NCI-H2227 (cell line): ENCODE data around the gene DOCK10.

Source experiments
- DNase-seq: peaks from one replicate; lab custom pipeline; 2025; ENCODE audit not compliant: unreplicated experiment; lab: John Stamatoyannopoulos, UW

Gene DOCK10

GRCh38 chr2:224885291-224885690, 157.0 kb downstream of the DOCK10 start:
- DNase-seq: no peak

DNA sequence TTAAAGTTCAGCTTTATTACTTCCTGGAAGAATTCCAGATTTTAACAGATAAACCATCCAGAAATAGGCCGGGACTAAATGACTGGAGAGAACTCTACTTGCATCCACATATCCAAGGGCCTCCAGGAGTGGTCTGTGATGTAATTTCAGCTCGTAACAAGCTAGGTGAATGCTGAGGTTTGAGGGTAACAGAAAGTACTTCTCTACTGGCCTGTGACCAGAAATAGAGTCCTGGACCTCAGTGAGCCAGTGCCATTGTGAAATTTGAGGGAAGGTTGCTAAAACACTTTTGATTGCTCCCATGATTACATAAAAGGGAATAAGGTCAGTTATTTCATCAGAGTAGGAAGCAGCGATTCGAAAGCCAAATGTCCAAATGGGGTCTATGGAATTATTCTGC, 158.1 kb downstream of the DOCK10 start:
- no peak for DNase-seq

- no peak for DNase-seq
These were observed 158.6 kb downstream of the DOCK10 start for GRCh38 chr2:224883700-224884099.

DNA sequence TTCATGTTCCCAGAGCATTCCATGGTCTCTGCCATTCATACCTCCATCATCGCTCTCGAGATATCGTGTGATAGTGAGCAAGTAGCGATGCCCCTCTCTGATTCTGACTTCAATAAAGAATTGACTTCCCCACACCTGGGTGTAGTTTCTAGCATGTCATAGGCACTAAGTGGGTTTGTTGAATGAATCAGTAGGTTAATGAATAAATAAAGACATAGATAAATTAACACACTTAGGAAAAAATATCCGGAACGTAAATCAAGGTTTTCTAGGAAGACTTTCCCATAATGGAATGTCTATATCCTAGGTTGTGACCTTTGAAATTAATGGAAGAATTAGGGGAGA, 159.1 kb downstream of the DOCK10 start:
- no peak for DNase-seq

DNA sequence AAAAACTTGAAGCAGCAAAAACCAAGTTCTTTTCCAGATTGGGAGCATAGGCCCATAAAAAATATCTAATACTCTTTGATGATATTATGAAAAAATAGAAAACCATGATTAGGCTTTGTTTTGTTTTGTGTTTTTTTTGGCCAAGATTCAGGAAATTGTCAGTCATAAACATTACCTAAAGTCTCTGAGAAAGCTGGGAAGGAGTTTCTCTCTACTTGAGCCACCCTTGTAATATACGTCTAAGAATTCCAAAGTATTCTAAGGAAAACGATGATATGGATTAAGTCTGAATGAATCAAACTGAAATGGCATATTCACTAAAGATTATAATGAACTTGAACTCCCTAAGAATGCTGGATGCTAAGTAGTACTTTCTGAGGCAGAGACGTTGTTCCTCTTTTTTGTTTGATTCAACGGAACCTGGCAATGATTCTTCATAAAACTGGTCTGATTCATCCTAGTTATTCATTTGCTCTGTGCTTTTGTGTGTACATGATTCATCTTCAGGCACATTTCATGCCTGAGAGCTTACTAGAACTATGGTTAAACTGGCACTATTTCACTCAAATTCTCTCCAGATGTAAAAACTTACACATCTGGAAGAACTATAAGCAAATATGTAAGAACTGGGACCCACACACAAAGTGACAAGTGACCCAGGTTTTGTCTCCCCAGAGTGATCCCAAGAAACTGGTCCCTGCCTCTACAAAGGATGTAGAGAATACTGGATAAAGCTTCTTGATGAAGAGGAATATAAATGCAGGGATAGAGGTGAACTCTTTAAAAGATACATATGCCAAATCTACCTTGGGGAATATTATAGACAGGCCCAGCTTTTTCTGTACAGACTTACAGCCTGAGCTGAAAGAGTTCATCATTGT, 159.7 kb downstream of the DOCK10 start:
- no peak for DNase-seq

DNA sequence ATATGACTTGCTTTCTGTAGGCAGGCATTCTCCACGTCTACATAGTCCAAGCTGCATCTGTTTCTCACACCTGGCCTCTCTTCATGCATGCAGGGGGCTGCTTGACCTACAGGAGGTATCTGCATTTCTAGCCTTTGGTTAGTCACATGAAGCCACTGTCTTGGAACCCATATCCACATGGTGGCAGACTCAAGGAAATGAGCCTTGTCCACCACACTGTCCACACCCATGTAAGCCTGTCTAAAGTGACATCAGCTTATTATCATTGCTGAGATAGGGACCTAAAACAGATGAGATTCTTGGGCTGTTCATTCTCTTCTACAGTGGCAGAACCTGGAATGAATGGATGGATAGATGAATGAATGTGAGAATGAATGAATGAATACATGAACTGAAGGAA, 160.4 kb downstream of the DOCK10 start:
- no peak for DNase-seq

DNA sequence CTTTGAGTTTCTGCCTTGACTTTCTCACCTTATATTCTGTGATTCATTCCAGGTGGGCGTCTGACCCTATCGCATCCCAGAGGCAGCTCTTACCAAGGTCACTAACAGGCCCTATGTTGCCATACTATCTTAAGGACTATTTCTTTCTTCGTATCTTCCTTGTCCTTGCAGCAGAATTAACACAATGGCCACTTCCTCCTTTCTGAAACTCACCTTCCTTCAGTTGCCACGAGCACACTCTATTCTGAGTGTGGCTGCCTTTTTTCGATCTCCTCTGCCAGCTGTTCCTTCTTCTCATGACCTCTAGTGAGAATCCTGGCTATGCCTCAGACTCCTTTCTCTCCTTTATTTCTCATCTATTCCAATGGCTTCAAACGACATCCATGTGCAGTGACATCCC, 165.7 kb downstream of the DOCK10 start:
- DNase-seq: no peak

GRCh38 chr2:224875841-224876240, 166.4 kb downstream of the DOCK10 start:
- DNase-seq: no peak

GRCh38 chr2:224875153-224875552, 167.1 kb downstream of the DOCK10 start:
- DNase-seq: no peak

GRCh38 chr2:224871813-224872212, 170.5 kb downstream of the DOCK10 start:
- DNase-seq: no peak

DNA sequence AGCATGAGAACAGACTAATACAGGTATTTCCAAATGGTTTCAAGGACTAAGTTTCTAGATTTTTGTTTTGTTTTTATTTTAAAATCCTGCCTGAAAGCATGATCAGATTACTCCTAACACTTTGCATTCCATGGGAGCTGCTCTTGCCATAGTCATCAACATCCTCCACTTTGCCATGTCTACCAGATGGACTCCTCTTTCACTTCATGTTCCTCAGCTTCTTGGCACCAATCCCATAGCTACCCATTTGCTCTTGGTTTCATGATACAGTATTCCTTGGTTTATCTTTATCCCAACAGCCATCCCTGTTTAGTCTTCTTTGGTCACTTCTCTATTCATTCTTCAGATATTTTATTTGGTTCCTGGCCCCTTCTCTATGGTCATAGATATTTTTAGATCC, 171.9 kb downstream of the DOCK10 start:
- no peak for DNase-seq

DNA sequence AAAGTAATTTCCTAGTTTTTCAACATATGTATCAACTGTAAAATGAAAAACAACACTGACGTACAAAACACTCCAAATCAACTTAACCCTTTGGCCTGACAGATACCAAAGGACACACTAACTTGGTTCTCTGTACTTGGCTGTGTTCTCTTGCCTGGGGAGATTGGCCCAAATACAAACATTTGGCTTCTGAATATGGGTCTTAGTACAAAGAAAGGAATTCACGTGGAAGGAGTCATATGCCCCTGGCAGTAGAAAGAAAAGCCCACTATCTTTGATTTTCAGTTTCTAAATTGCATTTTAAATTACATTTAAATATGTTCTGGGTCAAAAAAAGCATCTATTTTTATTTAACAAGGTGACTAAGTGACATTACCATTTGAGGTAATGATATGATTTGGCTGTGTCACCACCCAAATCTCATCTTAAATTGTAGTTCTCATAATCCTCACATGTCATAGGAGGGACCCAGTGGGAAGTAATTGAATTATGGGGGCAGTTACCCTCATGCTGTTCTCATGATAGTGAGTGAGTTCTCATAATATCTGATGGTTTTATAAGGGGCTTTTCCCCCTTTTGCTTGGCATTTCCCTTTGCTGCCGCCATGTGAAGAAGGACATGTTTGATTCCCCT, 172.6 kb downstream of the DOCK10 start:
- no peak for DNase-seq

GRCh38 chr2:224865016-224865415, 177.3 kb downstream of the DOCK10 start:
- DNase-seq: no peak

DNA sequence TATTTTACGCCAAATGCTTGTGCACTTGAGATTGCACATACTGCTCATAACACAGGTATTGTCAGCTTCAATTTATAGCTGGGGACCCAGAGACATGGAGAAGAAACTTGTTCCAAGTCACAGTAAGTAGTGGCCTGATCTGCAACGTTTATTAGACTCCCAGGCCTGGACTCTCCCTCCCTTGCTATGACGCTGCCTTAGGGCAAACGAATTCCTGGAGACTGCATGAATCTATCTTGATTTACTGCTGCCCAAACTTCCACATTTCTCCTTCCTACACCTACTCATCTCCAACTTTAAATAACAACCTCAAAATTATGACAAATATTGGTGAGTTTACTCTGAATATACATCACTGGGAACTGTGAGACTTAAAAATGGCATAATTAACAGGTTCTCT, 181.0 kb downstream of the DOCK10 start:
- no peak for DNase-seq

DNA sequence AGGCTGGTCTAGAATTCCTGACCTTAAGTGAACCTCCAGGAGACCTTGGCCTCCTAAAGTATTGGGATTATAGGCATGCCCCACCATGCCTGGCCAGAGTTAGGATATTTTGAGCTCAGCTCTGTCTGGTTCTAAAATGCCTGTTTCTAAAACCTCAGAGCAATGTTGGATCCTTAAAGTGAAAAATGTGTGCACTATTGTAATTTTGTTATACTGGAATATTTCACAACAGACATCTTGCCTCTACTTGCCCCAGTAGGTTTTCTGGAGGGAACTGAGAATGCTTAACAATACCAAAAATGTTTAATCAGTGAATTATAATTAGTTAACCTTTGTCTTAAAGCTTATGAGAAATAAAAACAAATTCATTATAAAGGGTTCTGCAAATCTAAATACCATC, 181.5 kb downstream of the DOCK10 start:
- no peak for DNase-seq

DNA sequence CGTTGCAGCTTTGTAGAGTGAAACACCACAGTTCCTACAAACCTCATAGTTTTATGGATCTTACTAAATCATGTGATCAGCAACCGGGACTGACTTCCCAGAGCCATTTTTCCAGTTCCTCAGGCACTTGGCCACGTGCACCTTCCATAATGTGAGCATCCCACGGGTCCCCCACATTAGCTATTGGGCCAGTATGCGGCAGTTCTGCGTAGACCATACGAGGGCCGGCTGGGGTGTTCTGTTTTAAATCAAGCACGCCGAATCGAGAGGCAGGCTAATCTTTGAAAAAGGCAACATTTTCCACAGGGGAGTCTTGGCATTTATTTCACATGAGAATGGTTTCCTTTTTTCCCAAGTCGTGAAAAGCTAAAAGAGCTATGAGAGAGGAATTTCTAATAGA, 190.5 kb downstream of the DOCK10 start:
- DNase-seq: no peak

GRCh38 chr2:224850081-224850480, 192.2 kb downstream of the DOCK10 start:
- no peak for DNase-seq

DNA sequence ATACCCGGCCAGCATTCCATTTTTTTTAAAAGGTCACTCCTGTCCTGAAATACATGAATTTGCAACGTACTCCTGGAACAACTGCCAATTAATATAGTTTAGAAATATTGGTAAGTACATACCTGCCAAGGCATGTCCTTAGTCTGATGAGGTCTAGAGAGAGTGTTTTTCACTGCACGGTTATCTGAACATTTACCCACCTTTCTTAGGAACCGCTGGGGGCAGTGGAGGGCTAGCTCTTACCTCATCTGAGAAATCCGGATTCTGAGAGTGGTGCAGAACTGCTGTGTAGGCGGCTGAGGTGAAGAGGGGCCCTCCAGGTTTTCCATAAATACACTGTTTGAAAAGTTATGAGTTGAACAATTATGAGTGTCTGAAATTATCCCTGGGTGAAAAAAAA, 193.0 kb downstream of the DOCK10 start:
- no peak for DNase-seq

- peak; percentile 17 for DNase-seq
These were observed 194.1 kb downstream of the DOCK10 start for GRCh38 chr2:224847961-224848850.

DNA sequence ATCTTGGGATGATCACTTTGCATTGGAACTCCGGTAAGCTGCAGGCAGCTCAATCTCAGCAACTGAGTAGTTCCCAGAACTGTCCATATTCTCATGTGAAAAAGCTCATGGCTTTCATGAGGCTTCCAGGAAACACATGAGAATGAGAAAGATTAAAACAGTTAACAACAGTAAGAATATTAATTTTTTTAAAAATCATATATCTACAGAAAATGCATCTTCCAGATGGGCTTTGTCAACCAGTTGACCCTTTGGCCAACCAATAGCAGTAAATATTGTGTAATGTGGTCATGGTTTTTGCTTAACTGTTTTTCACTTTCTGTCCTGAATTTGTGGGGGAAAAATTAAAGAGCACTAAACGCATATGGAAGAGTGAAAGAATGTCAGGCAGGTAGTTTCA, 194.9 kb downstream of the DOCK10 start:
- DNase-seq: no peak

- DNase-seq: no peak
These were observed 195.6 kb downstream of the DOCK10 start for GRCh38 chr2:224846686-224847085.

DNA sequence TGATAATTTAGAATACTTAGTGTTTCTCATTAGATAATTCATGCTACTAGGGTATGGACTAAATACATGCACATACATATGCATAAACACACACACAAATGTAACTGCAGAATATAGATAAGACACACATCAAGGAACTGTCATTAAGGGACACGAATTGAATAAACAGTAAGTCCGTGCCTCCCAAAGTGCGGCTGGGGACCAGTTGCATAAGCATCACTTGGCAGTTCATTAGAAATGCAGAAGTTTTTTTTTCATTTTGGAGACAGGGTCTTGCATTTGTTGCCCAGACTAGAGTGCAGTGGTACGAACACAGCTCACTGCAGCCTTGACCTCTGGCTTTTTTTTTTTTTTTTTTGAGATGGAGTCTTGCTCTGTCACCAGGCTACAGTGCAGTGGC, 196.1 kb downstream of the DOCK10 start:
- no peak for DNase-seq
